Measurements from ENCODE around the gene SMAGP.

The SMAGP gene

DNA sequence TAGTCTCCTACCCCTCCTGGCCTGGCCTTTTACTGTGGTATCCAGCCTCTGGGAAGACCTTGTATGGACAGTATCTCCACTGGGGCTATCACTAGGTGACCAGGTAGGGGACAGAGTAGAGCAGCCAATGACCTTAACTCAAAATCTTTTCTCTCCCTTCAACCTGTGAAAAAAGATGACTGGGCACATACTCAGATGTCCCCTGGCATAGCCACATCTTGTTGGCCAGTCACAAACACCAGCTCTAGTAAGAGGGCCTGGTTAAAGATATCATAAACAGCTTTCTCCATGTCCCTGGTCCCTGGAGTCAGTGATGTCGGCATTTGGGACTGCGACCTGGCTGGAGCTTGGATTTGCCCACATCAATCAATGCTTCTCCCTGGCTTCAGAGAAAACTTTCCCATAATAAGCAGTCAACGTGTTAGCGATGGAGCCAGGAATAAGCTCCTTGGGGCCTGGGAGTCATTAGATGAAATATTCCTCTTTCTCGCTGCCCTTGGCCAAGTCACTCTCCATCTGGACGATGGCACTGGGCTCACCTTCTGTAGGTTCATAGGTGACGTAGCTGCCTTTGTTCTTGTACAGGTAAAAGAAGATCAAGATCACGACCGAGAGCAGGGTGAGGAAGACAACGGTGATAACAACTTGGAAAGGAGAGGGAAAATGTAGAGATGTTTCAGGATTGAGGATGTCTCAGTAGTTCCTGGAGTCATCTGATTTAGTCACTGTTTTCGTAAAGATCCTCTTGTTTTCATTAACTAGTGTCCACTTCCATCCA lies 24.6 kb downstream of the SMAGP start:
- TF ChIP-seq POLR2AphosphoS5 (IDR thresholded peaks at IDR 0.05; ENCODE audit: low read depth) (no peak), SPI1 (IDR thresholded peaks at IDR 0.05; ENCODE audit: borderline replicate concordance, low read depth) (no peak), GABPA (IDR thresholded peaks at IDR 0.05; ENCODE audit: low read depth) (no peak)
- TF ChIP-seq, protein P1, sequence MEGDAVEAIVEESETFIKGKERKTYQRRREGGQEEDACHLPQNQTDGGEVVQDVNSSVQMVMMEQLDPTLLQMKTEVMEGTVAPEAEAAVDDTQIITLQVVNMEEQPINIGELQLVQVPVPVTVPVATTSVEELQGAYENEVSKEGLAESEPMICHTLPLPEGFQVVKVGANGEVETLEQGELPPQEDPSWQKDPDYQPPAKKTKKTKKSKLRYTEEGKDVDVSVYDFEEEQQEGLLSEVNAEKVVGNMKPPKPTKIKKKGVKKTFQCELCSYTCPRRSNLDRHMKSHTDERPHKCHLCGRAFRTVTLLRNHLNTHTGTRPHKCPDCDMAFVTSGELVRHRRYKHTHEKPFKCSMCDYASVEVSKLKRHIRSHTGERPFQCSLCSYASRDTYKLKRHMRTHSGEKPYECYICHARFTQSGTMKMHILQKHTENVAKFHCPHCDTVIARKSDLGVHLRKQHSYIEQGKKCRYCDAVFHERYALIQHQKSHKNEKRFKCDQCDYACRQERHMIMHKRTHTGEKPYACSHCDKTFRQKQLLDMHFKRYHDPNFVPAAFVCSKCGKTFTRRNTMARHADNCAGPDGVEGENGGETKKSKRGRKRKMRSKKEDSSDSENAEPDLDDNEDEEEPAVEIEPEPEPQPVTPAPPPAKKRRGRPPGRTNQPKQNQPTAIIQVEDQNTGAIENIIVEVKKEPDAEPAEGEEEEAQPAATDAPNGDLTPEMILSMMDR (IDR thresholded peaks at IDR 0.05; ENCODE audit: insufficient read depth, low read length) = no peak
- TF ChIP-seq, protein P2, sequence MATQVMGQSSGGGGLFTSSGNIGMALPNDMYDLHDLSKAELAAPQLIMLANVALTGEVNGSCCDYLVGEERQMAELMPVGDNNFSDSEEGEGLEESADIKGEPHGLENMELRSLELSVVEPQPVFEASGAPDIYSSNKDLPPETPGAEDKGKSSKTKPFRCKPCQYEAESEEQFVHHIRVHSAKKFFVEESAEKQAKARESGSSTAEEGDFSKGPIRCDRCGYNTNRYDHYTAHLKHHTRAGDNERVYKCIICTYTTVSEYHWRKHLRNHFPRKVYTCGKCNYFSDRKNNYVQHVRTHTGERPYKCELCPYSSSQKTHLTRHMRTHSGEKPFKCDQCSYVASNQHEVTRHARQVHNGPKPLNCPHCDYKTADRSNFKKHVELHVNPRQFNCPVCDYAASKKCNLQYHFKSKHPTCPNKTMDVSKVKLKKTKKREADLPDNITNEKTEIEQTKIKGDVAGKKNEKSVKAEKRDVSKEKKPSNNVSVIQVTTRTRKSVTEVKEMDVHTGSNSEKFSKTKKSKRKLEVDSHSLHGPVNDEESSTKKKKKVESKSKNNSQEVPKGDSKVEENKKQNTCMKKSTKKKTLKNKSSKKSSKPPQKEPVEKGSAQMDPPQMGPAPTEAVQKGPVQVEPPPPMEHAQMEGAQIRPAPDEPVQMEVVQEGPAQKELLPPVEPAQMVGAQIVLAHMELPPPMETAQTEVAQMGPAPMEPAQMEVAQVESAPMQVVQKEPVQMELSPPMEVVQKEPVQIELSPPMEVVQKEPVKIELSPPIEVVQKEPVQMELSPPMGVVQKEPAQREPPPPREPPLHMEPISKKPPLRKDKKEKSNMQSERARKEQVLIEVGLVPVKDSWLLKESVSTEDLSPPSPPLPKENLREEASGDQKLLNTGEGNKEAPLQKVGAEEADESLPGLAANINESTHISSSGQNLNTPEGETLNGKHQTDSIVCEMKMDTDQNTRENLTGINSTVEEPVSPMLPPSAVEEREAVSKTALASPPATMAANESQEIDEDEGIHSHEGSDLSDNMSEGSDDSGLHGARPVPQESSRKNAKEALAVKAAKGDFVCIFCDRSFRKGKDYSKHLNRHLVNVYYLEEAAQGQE (IDR thresholded peaks at IDR 0.05; ENCODE audit: insufficient replicate concordance, low read depth) = no peak
- Histone ChIP-seq H3K4me3 (replicated peaks; ENCODE audit: insufficient read depth, low read length) (no peak overlapping the region), H3K27me3 (ENCODE audit: insufficient read depth, poor library complexity, severe bottlenecking) (no peaks in the 10 kb centered on the region), H3K27ac (replicated peaks) (peak overlapping the region; percentile 76)
- DNase-seq (ENCODE audit: low read depth in 1 of 2, low spot score in 1 of 2) = no peak

DNA sequence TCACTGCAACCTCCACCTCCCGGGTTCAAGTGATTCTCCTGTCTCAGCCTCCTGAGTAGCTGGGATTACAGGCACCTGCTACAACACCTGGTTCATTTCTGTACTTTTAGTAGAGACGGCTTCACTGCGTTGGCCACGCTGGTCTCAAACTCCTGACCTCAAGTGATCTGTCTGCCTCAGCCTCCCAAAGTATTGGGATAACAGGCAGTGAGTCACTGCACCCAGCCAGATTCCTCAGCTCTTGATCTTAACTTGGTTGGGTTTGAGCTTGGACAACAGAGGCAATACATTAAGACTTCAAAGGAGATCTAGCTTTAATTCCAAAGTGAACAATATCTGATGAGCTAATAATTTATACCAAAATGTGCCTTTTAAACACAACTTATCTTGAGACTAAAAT lies 25.9 kb downstream of the SMAGP start:
- TF ChIP-seq GABPA (IDR thresholded peaks at IDR 0.05; ENCODE audit: low read depth) (no peak), SPI1 (IDR thresholded peaks at IDR 0.05; ENCODE audit: borderline replicate concordance, low read depth) (no peak), POLR2AphosphoS5 (IDR thresholded peaks at IDR 0.05; ENCODE audit: low read depth) (peak; percentile 65; the same call in 1 of the 2 replicates)
- TF ChIP-seq, protein P2 (IDR thresholded peaks at IDR 0.05; ENCODE audit: insufficient replicate concordance, low read depth) = no peak
- TF ChIP-seq, protein P1 (IDR thresholded peaks at IDR 0.05; ENCODE audit: insufficient read depth, low read length) = no peak
- Histone ChIP-seq H3K27me3 (ENCODE audit: insufficient read depth, poor library complexity, severe bottlenecking) (no peaks in the 10 kb centered on the region), H3K4me3 (replicated peaks; ENCODE audit: insufficient read depth, low read length) (no peak overlapping the region), H3K27ac (replicated peaks) (no peak overlapping the region; the same call in 1 of the 2 replicates)
- no peak for DNase-seq (ENCODE audit: low read depth in 1 of 2, low spot score in 1 of 2)

DNA sequence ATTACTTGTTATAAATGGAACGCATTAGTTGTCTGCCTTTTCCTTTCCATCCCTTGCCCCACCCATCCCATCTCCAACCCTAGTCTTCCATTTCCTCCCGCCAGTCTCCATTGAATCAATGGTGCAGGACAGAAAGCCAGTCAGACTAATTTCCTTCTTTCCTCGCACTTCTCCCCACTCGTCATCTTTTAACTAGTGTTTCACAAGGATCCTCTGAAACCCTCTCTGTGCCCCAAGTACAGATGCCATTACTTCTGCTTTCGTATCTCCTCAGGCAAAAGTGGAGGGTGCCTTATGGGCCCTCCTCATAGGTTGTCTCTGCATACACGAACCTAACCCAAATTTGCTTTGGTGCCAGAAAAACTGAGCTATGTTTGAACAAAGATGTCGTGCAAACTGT lies 27.3 kb downstream of the SMAGP start:
- no peaks in the 10 kb centered on the region for H3K27me3 ChIP-seq (ENCODE audit: insufficient read depth, poor library complexity, severe bottlenecking)
- H3K4me3 ChIP-seq (replicated peaks; ENCODE audit: insufficient read depth, low read length) = no peak overlapping the region
- peak overlapping the region; percentile 100 for H3K27ac ChIP-seq (replicated peaks)
- peak in 1 of 2 experiments; percentile 77 for DNase-seq (ENCODE audit: low read depth in 1 of 2, low spot score in 1 of 2)
- TF ChIP-seq GABPA (IDR thresholded peaks at IDR 0.05; ENCODE audit: low read depth) (no peak), POLR2AphosphoS5 (IDR thresholded peaks at IDR 0.05; ENCODE audit: low read depth) (no peak), SPI1 (IDR thresholded peaks at IDR 0.05; ENCODE audit: borderline replicate concordance, low read depth) (peak; percentile 41; the same call in 1 of the 2 replicates)
- TF ChIP-seq, protein P1 (IDR thresholded peaks at IDR 0.05; ENCODE audit: insufficient read depth, low read length) = no peak
- TF ChIP-seq, protein P2 (IDR thresholded peaks at IDR 0.05; ENCODE audit: insufficient replicate concordance, low read depth) = no peak

Measured in HL-60 (cell line).